Neutrophil (primary cell): ENCODE results near the gene UBE2J1.

Source experiments
- H3K27ac ChIP-seq: fragments of 200-600 bp; sonication (generic); 2 replicates; pipeline ENCODE4 v1.5.1; 2016; ENCODE audit warnings: mild to moderate bottlenecking, moderate library complexity
- H3K27me3 ChIP-seq: fragments of 200-600 bp; sonication (generic); 2 replicates; pipeline ENCODE4 v1.6.0; 2016; ENCODE audit warnings: mild to moderate bottlenecking
- H3K36me3 ChIP-seq: fragments of 200-600 bp; sonication (generic); 2 replicates; pipeline ENCODE4 v1.5.1; 2017
- H3K4me1 ChIP-seq, 2 experiments: fragments of 200-600 bp in 1 of 2; sonication (generic) in 1 of 2; 1 replicate in 1 of 2; 2 replicates in 1 of 2; pipeline versions ENCODE4 v1.5.1 to v1.6.1; 2013 to 2016; ENCODE audit warnings: low read depth in 1 of 2, low read length in 1 of 2, mild to moderate bottlenecking in 1 of 2, moderate library complexity in 1 of 2; ENCODE audit not compliant: control insufficient read depth in 1 of 2, insufficient read depth in 1 of 2
- H3K4me3 ChIP-seq, 2 experiments: fragments of 200-600 bp in 1 of 2; sonication (generic) in 1 of 2; 1 replicate in 1 of 2; 2 replicates in 1 of 2; pipeline ENCODE4 v1.5.1; 2013 to 2016; ENCODE audit warnings: low read depth in 1 of 2, low read length in 1 of 2, mild to moderate bottlenecking in 1 of 2, moderate library complexity in 1 of 2
- H3K9me3 ChIP-seq: fragments of 200-600 bp; sonication (generic); 2 replicates; pipeline ENCODE4 v1.5.1; 2016
- TF ChIP-seq, protein P1 (sequence below): fragments of 200-600 bp; sonication (generic); IDR thresholded peaks from 2 replicates; pipeline ENCODE4 v1.5.1; 2016; ENCODE audit warnings: antibody characterized with exemption

Gene UBE2J1

GRCh38 chr6:89393659-89394058, 41.1 kb upstream of the UBE2J1 start:
- H3K4me1 ChIP-seq = peaks cover 29 to 62% of the 10 kb centered on the region in 2 experiments
- H3K36me3 ChIP-seq = no peaks in the 10 kb centered on the region
- TF ChIP-seq, protein P1, sequence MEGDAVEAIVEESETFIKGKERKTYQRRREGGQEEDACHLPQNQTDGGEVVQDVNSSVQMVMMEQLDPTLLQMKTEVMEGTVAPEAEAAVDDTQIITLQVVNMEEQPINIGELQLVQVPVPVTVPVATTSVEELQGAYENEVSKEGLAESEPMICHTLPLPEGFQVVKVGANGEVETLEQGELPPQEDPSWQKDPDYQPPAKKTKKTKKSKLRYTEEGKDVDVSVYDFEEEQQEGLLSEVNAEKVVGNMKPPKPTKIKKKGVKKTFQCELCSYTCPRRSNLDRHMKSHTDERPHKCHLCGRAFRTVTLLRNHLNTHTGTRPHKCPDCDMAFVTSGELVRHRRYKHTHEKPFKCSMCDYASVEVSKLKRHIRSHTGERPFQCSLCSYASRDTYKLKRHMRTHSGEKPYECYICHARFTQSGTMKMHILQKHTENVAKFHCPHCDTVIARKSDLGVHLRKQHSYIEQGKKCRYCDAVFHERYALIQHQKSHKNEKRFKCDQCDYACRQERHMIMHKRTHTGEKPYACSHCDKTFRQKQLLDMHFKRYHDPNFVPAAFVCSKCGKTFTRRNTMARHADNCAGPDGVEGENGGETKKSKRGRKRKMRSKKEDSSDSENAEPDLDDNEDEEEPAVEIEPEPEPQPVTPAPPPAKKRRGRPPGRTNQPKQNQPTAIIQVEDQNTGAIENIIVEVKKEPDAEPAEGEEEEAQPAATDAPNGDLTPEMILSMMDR = no peak
- H3K9me3 ChIP-seq = no peaks in the 10 kb centered on the region
- H3K4me3 ChIP-seq = no peak overlapping the region
- H3K27me3 ChIP-seq = no peaks in the 10 kb centered on the region
- H3K27ac ChIP-seq = peak overlapping the region; percentile 59

DNA sequence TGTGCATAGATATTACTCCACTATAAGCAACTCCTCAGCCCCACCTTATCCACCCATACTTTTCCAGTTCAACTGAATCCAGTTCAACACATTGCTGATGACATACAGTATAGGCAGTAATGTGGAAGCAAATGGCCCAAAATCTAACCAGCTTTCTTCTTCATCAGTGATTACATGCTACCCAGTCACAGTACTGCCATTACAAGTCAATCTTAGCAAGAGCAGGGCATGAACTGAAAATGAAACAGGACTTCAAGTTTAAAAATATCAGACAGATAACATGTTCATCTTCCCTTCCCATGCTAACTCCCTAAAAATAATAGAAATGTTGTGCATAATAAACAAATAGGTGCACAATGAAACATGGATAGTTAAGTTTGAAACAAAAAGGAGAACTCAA, 40.3 kb upstream of the UBE2J1 start:
- TF ChIP-seq, protein P1 = no peak
- no peaks in the 10 kb centered on the region for H3K9me3 ChIP-seq
- H3K4me1 ChIP-seq = peaks cover 20 to 58% of the 10 kb centered on the region in 2 experiments
- peak overlapping the region; percentile 59 for H3K27ac ChIP-seq
- H3K4me3 ChIP-seq = no peak overlapping the region
- H3K27me3 ChIP-seq = no peaks in the 10 kb centered on the region
- no peaks in the 10 kb centered on the region for H3K36me3 ChIP-seq

DNA sequence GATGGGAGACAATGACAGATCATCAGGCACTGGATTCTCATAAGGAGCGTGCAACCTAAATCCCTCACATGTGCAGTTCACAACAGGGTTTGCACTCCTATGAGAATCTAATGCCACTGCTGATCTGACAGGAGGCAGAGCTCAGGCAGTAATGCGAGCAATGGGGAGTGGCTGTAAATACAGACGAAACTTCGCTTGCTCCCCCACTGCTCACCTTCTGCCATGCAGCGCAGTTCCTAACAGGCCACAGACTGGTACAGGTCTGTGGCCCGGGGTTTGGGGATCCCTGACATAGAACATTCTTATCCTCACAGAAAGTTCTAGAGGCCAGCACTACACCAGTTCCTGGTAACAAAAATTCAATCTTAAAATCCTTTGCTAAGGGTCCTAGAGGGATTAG, 36.3 kb upstream of the UBE2J1 start:
- TF ChIP-seq, protein P1 = no peak
- H3K9me3 ChIP-seq = no peaks in the 10 kb centered on the region

DNA sequence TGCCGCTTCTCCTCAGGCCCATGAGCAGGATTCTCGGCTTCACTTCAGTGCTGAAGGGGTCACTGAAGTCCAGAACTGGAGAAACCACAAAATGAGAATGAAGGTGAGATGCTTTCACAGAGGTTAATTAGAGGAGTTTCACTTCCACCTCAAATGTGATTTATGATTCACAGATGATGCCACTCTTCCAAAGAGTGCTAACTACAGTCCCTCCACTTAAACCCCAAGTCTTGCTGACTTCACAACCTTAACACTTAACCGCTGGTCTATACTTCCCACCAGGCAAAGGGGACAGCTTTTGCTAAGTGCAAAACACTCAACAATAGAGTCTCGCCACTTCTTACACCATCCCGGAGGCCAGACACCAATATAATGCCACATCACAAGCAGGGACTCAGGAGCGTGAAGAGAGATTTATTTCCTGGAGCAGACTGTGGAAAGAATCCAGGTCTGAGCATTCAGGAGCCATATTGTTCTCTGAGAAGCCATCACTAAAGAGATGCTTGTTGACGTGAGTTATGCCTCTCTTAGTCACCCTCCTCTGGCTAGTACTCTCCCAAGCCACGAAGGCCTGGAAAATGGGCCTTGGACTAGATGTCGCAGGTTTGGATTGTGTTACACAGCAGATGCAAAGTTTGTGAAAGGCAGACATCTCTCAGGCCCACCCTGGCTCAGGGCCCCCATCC, 35.1 kb upstream of the UBE2J1 start:
- Histone ChIP-seq H3K27ac (peak overlapping the region; percentile 9), H3K36me3 (peaks cover 26% of the 10 kb centered on the region), H3K4me1 (peaks cover 9 to 35% of the 10 kb centered on the region in 2 experiments), H3K9me3 (no peaks in the 10 kb centered on the region), H3K27me3 (no peaks in the 10 kb centered on the region), H3K4me3 (no peak overlapping the region)
- TF ChIP-seq, protein P1 = no peak

More for the DNA sequence above, 36.3 kb upstream of the UBE2J1 start:
- Histone ChIP-seq H3K4me3 (no peak overlapping the region), H3K27me3 (no peaks in the 10 kb centered on the region), H3K36me3 (peaks cover 22% of the 10 kb centered on the region), H3K4me1 (peaks cover 20 to 47% of the 10 kb centered on the region in 2 experiments), H3K27ac (peak overlapping the region; percentile 68)

- Histone ChIP-seq H3K4me3 (no peak overlapping the region), H3K27ac (peak overlapping the region; percentile 9), H3K9me3 (no peaks in the 10 kb centered on the region)
These were observed 34.5 kb upstream of the UBE2J1 start for GRCh38 chr6:89386917-89387491.

More at GRCh38 chr6:89386917-89387491, 34.5 kb upstream of the UBE2J1 start:
- H3K36me3 ChIP-seq = peaks cover 26% of the 10 kb centered on the region
- H3K4me1 ChIP-seq = peaks cover 8 to 29% of the 10 kb centered on the region in 2 experiments
- H3K27me3 ChIP-seq = no peaks in the 10 kb centered on the region
- TF ChIP-seq, protein P1 = no peak
